Cardiac muscle cell (in vitro differentiated cells and primary cell): ENCODE measurements around the gene ADAMTS19. TPM values are rescaled to one million over a fixed set of nuclear protein-coding genes. Genes with fewer than 3 reads are reported as not detected.

ENCODE experiments used
- DNase-seq, 2 donors: peaks; one replicate each; pipeline versions ENCODE4 v3.0.0 to v3.0.0-alpha.2; 2010 to 2017; ENCODE audit warnings: low read depth in 1 of 2, low spot score in 1 of 2
- H3K27ac ChIP-seq: fragments of 200-600 bp; sonication (generic); 2 replicates; pipeline ENCODE4 v1.5.1; 2016
- H3K27me3 ChIP-seq: fragments of 200-600 bp; sonication (generic); 2 replicates; pipeline ENCODE4 v1.6.0; 2016; ENCODE audit warnings: control low read depth
- H3K36me3 ChIP-seq: fragments of 200-600 bp; sonication (generic); 2 replicates; pipeline ENCODE4 v1.5.1; 2016; ENCODE audit warnings: control low read depth
- H3K4me1 ChIP-seq: fragments of 200-600 bp; sonication (generic); 2 replicates; pipeline ENCODE4 v1.8.1; 2017; ENCODE audit warnings: low read depth, mild to moderate bottlenecking, mixed run types
- H3K4me3 ChIP-seq: fragments of 200-600 bp; sonication (generic); 2 replicates; pipeline ENCODE4 v1.5.1; 2016; ENCODE audit warnings: mild to moderate bottlenecking
- H3K9me3 ChIP-seq: fragments of 200-600 bp; sonication (generic); 2 replicates; pipeline ENCODE4 v1.5.1; 2017; ENCODE audit warnings: low read depth, mild to moderate bottlenecking, control low read depth
- polyA plus RNA-seq: library from polyadenylated mRNA; unstranded; fragments of >200 nt; fragmentation: Nextera tagmentation; extraction: Ambion mirVana; gene quantifications from 2 replicates; pipeline ENCODE4 v1.2.1, GENCODE V29; 2016
- total RNA-seq: library from RNA; depleted of rRNA; stranded (reverse); fragments of >200 nt; gene quantifications from 2 replicates; pipeline ENCODE4 v1.2.3, GENCODE V29; 2016
- TF ChIP-seq, protein P1 (sequence below): IDR thresholded peaks from 2 replicates; pipeline ENCODE4 v1.5.1; 2012; ENCODE audit warnings: low read depth, mild to moderate bottlenecking, low read length

Gene ADAMTS19
- total and polyA plus RNA-seq, 2 experiments from 2014 or later, result 26.6 to 111 TPM

DNA sequence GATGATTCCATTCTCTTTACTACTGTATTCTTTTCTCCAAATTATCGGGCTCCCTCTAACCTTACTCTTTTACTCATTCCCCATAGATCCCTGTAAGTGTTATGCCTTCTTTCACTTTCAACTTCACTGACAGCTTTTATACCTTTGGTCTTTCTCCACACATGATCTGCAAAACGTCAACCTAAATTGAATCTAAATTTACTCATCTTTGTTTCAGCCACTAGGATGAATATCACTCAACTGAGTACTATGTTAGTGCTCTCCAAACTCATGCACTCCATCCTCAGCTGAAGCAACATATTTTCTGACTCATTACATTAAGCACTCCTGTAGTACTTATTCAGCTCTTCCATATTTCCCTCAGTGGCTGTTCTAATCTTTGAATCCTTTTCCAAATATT is 133.4 kb downstream of the ADAMTS19 start:
- TF ChIP-seq, protein P1, sequence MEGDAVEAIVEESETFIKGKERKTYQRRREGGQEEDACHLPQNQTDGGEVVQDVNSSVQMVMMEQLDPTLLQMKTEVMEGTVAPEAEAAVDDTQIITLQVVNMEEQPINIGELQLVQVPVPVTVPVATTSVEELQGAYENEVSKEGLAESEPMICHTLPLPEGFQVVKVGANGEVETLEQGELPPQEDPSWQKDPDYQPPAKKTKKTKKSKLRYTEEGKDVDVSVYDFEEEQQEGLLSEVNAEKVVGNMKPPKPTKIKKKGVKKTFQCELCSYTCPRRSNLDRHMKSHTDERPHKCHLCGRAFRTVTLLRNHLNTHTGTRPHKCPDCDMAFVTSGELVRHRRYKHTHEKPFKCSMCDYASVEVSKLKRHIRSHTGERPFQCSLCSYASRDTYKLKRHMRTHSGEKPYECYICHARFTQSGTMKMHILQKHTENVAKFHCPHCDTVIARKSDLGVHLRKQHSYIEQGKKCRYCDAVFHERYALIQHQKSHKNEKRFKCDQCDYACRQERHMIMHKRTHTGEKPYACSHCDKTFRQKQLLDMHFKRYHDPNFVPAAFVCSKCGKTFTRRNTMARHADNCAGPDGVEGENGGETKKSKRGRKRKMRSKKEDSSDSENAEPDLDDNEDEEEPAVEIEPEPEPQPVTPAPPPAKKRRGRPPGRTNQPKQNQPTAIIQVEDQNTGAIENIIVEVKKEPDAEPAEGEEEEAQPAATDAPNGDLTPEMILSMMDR, result no peak
- Histone ChIP-seq H3K27me3 (no peaks in the 10 kb centered on the region), H3K9me3 (no peaks in the 10 kb centered on the region), H3K27ac (no peak overlapping the region), H3K4me3 (no peak overlapping the region), H3K4me1 (no peaks in the 10 kb centered on the region), H3K36me3 (peaks cover 25% of the 10 kb centered on the region)
- no peak for DNase-seq

DNA sequence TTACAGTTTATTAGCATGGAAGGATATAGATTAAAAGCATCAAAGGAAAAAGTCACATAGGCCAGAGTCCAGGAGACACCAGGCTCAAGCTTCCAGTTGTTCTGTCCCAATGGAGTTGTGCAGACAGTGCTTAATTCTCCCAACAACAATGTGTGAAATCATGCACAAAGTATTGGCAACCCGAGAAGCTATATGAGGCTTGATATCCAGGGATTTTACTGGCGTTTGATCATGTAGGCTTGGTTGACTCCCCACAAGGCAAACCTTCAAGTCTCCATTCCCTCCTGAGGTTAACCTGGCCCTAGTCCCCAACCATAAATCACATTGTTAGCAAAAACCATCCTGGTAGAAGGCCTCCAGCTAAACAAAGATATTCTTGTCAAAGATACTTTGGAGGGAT is 141.5 kb downstream of the ADAMTS19 start:
- H3K4me3 ChIP-seq, result no peak overlapping the region
- H3K4me1 ChIP-seq, result no peaks in the 10 kb centered on the region
- H3K27me3 ChIP-seq, result no peaks in the 10 kb centered on the region
- peaks cover 34% of the 10 kb centered on the region for H3K36me3 ChIP-seq
- TF ChIP-seq, protein P1, result no peak
- H3K9me3 ChIP-seq, result no peaks in the 10 kb centered on the region
- no peak overlapping the region for H3K27ac ChIP-seq
- DNase-seq, result no peak

DNA sequence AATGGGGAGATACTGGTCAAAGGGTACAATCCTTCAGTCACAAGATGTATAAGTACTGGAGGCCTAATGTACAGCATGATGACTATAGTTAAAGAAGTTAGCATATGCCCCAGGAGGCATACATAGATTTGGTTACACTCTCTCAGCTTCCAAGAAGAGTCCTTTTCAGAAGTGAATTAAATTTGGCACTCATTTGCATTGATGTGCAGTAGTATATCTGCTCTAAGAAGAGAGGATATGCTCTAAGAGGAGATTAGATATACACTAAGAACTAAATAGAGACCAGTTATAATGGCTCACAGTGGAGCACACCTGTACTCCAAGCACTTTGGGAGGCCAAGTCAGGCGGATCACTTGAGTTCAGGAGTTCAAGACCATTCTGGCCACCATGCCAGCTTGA is 148.3 kb downstream of the ADAMTS19 start:
- no peak for DNase-seq
- Histone ChIP-seq H3K4me3 (no peak overlapping the region), H3K27me3 (no peaks in the 10 kb centered on the region), H3K36me3 (peaks cover 3% of the 10 kb centered on the region), H3K9me3 (no peaks in the 10 kb centered on the region), H3K27ac (no peak overlapping the region), H3K4me1 (no peaks in the 10 kb centered on the region)
- TF ChIP-seq, protein P1, result no peak

DNA sequence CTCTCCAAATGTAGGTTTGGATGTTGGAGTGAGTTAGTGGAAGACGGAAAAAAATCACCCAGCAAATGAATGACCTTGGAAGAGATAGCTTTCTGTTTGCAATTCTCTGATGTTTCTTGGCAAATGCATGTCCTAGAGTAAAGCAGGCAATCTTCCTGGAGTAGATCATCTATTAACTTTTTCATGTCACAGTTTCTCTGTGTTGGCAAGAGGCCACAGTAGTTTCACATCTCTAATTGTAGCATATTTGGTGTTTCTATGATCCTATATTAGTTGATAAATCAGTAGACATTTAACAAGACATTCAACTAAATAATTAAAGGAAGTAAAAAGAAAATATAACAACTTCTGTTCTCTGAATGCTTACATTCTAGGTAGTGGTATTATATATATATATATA is 149.6 kb downstream of the ADAMTS19 start:
- H3K27me3 ChIP-seq, result no peaks in the 10 kb centered on the region
- H3K4me3 ChIP-seq, result no peak overlapping the region
- no peaks in the 10 kb centered on the region for H3K4me1 ChIP-seq
- H3K9me3 ChIP-seq, result no peaks in the 10 kb centered on the region
- no peak for DNase-seq
- no peaks in the 10 kb centered on the region for H3K36me3 ChIP-seq
- TF ChIP-seq, protein P1, result no peak
- H3K27ac ChIP-seq, result no peak overlapping the region

DNA sequence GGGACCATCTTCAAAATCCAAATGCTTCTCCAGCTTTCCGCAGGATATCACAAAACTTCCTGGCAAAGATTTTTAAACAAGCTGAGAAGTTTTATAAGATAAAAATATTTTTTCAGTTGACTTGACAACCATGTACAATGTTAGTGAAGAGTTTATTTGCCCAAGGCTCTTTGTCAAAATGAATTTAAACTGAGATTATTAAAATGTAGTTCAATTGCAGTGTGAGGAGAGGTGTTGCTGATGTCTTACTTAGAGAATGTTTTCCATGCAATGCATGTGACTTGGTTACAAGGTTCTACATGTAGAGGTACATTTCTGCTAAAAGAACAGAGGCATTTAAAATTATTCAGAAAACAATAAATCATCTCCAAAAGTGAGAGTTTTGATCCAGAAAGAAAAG is 156.4 kb downstream of the ADAMTS19 start:
- H3K4me3 ChIP-seq, result no peak overlapping the region
- TF ChIP-seq, protein P1, result no peak
- H3K36me3 ChIP-seq, result peaks cover 6% of the 10 kb centered on the region
- no peaks in the 10 kb centered on the region for H3K27me3 ChIP-seq
- DNase-seq, result no peak
- H3K9me3 ChIP-seq, result no peaks in the 10 kb centered on the region
- H3K27ac ChIP-seq, result no peak overlapping the region
- H3K4me1 ChIP-seq, result no peaks in the 10 kb centered on the region

DNA sequence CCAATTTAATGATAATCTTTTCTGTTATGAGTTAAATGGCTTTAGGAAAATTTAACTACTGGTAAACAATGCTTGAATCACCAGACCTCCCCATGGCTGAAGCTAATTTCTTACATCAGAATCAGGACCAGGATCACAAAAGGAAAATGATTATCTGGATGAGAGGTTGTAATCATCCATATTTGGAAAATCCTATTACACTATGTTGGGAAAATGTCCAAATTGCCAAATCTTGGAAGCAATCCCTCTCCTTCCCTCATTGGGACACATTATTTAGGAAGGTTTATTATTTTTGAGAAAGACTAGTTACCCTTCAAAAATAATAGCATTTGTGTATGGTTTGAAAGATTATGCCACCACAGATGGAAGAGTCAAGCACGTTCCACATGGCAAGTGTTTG is 157.1 kb downstream of the ADAMTS19 start:
- Histone ChIP-seq H3K4me1 (no peaks in the 10 kb centered on the region), H3K9me3 (no peaks in the 10 kb centered on the region), H3K27me3 (no peaks in the 10 kb centered on the region), H3K36me3 (peaks cover 10% of the 10 kb centered on the region), H3K27ac (no peak overlapping the region), H3K4me3 (no peak overlapping the region)
- DNase-seq, result no peak
- TF ChIP-seq, protein P1, result no peak
